ENCODE results near the gene CEP76.
"Not testable (repeated sequence)": the region's sequence is repeated elsewhere in the genome, so short reads cannot be mapped to it uniquely, and the experiment has no call there.

The CEP76 gene

DNA sequence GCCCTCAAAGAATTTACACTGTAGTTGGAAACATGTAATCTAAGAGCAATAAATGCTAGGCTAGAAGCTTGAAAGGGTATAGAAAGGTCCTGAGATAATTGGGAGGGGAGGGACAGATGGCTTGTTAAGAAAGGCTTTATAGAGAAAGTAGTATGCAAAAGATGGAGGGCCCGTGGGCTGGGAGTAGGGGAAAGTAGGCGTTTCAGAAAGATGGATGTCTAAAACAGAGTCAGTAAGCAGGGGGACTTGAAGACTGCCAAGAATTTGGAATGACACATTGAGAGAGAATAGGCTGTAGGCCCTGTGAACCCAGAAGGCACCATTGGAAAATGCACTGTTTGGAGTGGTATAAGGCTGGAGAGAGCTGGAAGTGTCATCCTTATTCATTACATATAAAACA lies 1.1 kb upstream of the CEP76 start:
- DNase-seq: peak in 1 of 2 donors; percentile 21

DNA sequence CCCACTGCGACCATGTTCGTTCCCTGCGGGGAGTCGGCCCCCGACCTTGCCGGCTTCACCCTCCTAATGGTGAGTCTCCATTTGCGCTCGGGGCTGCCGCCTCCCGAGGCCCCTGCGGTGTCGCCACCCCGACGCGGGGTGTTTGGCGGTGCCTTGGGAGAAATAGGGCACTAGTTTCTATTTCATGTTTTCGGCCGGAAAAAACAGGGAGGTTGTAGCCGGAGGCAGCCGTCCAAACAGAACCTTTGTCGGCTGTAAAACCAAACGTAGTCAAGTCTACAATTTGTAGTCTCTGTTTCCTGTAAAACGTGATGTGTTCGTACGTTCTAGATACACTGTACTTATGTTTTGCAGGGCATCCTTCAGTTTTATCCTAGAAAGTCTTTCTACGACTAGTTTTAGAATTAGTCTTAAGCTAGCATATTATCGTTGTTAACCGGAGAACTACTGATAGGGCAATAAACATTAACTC lies 609 bp upstream of the CEP76 start:
- DNase-seq: no peak

DNA sequence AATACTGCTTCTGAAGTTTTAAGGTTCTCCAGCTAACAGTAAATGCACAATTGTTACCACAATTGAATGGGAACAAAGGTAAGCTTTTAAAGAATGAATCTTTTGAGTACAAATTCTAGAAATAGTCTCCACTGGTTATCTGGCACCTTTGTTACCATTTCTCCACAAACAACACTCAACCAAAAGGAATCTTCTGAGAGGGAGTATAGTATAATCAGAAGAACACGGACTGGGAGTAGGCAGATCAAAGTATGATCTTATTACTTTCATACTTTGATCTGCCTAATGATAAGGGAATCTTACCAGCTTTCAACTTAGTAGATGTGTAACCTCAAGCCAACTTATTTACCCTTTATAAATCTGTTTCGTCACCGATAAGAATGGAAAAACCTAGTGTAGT lies 1.4 kb downstream of the CEP76 start:
- peak in 1 of 2 donors; percentile 30 for DNase-seq

DNA sequence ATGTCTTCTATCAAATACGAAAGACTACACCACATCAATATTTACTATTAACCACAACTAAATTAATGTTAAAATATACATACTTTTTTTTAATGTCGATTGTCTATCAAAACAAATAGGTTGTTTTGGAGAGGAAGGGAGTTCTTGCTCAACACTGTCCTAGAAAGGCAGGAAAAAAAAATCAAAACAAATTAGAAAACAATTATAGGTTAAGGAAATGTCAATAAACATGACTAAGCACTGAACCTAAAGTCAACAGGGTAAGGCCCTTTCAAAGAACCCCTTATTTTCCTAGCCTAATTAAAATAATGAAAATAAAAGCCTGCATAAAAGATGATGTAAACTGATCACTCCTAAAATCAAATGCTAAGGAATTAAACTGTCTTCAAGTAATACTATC lies 2.8 kb downstream of the CEP76 start:
- DNase-seq: no peak

DNA sequence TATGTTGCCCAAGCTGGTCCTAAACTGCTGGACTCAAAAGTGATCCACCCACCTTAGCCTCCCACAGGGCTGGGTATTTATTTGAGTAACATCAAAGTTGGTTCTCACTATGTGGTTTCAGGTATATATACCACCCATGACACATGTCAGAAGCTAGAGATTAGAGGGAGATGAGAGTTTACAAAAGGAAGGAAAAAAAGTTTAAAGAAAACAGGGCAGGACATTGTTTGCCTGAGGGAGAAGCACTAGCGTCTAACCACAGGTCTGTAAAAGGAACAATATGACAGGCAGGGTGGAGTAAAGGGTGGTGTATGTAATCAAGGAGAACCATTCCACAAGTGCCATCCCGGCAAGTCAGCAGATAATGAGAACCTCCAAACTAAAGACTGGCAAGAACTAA lies 8.5 kb downstream of the CEP76 start:
- no peak for DNase-seq

DNA sequence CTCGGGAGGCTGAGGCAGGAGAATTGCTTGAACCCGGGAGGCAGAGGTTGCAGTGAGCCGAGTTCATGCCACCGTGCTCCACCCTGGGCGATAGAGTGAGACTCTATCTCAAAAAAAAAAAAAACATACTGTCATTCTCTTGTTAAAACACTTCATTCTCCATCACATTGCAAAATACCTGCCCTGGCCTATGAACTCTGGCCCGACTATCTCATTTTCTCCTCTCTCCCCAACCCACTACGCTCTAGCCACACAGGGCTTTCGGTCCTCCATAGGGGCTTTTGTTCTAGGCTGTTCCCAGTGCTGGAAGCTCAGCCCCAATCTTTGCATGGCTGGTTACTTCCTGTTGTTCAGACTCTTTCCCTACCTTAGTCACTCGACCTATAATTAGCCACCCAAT lies 10.3 kb downstream of the CEP76 start:
- DNase-seq: no peak

DNA sequence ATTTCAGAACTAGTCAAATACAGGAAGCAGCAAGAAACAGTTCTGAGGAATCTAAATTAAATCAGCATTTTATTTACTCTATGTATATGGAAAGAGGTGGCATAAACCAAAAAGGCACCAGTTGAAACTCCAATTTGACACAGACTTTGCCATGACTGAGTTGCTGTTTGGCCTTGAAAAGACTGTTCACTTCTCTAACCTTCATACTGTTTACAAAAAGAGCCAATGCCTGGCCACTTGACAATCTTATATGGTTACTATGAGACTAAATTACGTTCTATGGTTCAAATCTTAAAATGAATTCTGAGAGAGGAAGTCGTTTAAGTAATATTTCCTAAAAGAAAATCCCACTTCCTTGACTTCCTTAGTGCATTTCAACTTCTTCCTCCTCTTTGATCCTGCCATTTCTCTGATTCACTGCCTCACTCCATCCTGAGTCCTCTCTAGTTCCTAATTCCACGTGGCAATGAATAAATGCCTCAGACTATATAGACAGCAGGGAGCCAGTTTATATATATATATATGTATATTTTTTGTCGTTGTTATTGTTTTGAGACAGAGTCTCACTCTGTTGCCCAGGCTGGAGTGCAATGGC lies 13.2 kb downstream of the CEP76 start:
- no peak for DNase-seq

DNA sequence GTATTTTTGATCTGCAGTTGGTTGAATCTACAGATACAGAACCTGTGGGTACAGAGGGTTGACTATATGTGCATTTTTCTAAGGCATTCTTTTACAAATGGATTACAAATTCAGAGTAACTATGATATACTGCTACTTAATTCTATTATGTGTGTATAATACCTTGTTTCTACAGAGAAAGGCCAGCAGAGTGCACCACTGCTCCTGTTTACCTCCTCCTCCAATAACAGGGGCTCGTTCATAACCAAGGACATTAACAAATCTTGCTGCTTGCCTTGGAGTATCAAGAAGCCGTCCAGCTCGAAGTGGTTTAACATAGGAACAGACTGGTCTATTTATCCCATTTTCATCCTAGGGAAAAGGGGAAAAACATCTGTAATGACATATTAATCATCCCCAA lies 16.4 kb downstream of the CEP76 start:
- peak in 1 of 2 donors; percentile 1 for DNase-seq

DNA sequence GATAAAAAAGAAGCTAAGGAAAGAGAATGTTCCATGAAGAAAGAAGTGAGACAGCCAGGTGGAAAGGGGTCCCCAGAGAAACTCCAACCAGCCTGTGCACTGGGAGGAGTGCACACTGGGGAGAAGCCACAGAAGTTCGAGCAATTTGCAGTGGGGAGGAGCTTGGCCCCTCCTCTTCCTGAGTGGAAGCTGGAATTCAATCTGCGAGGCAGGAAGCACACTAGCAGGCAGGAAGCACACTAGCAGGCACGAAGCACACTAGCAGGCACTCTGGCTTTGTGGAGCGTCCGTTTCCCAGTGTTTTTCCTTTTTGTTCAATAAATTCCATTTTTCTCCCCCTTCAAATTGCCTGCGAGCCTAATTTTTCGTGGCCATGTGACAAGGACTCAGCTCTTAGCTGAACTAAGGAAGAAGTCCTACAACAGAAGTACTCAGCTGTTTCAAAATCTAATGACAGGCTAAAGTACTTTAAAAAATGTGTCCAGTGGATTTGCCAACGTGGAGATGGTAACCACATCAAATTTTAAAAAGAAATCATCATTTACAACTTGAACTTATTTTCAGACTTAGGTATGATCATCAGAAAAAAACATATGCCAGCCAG lies 23.2 kb downstream of the CEP76 start:
- no peak for DNase-seq

DNA sequence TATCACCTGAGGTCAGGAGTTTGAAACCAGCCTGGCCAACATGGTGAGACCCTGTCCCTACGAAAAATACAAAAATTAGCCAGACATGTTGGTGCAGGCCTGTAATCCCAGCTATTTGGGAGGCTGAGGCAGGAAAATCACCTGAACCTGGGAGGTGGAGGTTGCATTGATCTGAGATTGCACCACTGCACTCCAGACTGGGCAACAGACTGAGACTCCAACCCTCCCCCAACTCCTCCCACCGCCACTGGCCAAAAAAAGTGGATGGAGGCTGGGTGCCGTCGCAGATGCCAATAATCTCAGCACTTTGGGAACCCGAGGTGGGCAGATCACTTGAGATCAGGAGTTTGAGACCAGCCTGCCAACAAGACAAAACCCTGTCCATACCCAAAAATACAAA lies 34.5 kb downstream of the CEP76 start:
- DNase-seq: no peak

DNA sequence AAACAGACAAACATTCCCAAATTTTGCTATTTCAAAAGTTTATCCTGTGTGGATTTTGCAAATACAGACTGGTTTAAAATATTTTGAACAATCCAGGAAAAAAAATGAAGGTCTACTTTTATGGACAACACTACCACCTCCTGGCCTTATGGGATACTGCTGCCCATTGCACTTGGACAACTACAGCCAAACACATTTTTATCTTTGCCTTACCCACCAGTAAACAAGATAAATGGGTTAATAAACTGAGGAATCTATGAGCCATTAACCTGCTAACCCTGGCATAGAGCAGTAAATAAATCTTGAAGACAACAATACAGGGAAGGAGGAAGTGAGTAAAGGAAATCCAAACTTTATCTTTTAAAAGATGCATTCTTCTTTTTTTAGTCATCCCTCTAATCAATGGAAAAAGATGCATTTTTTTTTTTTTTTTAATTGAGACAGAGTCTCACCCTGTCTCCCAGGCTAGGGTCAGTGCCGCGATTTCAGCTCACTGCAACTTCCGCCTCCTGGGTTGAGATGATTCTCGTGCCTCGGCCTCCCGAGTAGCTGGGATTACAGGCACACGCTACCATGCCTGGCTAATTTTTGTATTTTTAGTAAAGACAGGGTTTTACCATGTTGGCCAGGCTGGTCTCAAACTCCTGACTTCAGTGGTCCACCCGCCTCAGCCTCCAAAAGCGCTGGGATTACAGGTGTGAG lies 42.5 kb downstream of the CEP76 start:
- DNase-seq: peak; percentile 29 to 59

DNA sequence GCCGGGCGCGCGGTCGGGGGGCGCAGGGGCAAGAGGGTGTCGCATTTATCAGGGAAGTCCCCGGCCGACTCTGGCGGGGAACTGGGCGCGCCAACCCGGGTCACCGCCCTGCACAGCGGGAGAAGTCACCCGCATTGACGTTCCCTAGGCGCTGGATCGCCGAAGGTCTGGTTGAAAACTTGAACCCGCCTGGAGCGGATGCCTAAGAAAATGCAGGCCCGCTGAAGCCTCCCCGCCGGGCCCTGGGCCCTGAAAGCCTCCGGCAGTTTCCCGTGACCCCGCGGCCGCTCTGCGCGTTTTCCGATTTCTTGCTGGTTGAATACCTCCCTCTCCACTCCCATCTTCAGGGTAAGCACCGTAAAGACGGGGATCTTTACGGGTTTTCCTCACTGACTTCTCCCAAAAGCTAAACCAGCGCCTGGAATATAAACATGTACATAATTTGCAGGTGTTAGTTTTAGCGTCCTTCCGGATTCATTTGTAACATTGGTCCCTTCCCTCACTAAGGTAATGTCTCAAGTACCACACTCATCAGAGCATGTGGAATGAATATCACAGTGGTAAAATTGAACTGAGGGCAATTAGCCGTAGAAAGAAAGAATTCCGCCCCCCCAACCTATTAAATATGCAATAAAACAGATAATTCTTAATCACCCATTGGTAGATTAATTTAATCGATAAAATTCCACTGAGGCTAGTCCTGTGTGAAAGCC lies 43.9 kb downstream of the CEP76 start:
- DNase-seq: peak in 1 of 2 donors; percentile 35

DNA sequence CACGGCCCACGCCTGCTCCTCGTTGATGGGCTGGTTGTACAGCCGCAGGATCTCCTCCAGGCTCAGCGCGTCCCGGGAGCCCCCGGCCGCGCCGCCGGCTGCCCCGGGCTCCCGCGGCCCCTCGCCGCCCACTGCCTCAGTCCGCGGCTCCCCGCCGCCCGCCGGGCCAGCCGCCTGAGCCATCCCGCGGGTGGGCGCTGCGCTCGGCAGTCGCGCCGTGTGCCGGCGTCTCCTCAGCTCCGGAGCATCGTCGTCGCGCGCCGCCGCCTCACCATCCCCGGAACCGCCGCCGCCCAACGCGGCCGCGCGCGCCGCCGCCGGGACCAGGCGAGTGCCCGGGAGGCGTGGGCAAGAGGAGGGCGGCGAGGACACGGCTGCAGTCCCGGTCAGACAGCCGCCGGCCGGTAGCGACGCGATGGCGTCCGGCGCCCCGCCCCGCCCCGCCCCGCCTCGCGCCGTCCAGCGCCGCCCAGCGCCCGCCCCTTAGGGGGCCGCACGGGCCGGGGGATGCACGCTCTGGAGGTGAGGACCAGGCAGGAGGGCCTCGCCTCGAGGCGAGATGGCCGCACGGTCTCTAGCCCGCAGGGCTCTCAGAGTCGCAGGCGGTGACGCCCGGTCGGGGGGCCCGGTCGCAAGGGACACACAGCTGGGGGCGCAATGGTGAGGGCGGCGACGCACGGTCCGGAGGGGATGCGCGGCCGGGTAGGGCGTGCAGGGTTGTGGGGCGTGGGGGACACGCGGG lies 44.7 kb downstream of the CEP76 start, which contains the start of gene SPIRE1:
Gene SPIRE1, minus strand, starts transcription at position 424 of the 742 bp plus-strand sequence. Its CDS starts 241 bp downstream, at position 183.
- DNase-seq: peak; percentile 23 to 54

DNA sequence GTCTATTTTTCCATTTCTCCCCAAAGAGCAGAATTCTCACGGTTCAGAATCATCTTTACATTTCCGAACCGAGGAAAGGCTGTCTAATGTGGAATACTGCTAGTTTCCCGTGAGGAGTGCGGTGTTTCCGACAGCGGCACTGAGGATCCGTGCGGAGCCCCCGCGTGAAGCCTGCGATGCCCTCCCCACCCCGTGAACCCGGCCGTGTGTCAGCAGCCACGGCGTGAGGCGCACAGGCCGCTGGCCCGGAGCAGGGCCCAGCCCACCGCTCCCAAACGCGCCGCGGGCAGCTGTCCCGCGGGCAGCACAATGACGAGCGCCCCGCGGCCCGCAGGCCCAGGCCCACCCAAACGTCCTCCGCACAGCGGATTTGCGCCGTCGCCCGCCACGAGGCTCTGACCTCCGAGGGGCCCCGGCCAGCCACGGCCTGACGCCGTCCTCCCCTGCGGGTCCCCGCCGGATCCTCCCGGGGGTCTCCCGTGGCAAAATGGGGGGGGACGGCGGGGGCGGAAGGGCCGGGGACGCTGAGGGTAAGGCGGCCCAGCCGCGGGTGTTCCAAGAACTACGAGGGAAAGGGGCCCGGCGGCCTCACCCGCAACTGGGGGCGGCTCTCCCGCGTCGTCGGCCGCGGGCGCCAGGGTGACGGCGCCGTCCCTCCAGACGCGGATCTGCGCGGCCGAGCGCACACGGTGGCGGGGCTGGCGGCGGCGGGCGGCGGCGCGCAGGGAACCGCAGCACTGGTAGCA lies 45.4 kb downstream of the CEP76 start:
- DNase-seq: peak in 1 of 2 donors; percentile 8

DNA sequence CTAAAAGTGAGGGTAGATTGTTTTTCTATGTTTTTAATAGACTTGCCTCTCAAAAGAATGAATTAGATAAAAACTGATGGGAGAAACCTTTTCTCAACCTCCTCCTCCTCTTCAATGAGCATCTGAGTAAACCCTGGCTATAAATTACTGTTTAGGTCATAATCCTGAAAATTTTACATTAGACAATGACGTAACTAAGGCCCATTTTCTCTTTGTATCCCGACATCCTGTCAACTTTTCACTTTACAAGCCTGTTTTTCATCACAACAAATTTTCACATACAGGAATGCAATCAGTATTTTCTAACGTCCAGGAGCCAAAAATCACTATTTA lies 46.0 kb downstream of the CEP76 start:
- DNase-seq: no peak

DNA sequence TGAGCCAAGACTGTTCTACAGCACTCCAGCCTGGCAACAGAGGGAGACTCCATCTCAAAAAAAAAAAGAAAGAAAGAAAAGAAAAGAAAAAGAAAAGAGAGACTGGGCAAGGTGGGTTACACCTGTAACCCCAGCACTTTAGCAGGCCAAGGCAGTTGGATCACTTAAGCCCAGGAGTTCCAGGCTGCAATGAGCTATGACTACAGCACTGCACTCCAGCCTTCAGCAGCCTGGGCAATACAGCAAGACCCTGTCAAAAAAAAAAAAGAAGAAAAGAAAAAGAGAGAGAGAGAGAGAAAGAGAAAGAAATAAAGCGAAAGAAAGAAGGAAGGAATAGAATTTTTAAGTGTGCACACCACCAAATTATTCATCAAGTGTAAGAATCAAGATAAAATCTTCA lies 47.6 kb downstream of the CEP76 start:
- DNase-seq: no peak

DNA sequence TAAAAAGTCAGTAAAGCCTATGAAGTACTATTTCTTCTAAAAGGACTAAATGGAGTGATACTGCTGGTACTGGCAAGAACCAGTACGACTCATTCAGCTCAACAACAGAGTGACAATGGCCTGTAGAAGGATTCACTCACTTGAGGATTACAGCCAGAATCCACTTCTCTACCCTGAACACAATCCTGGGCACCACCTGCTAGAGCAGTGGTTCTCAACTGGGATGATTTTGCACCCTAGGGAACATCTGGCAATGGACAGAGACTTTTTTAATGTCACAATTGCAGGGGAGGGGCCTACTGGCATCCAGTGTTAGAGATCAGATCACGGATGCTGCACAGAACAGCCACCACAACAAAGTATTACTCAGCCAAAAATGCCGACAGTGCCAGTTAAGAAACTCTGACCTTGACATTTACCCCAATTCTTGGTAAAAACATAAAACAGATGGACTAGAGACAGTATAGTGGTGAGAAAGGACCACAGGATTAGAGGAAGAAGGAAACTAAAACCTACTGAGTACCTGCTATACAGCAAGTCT lies 49.6 kb downstream of the CEP76 start:
- DNase-seq: no peak

DNA sequence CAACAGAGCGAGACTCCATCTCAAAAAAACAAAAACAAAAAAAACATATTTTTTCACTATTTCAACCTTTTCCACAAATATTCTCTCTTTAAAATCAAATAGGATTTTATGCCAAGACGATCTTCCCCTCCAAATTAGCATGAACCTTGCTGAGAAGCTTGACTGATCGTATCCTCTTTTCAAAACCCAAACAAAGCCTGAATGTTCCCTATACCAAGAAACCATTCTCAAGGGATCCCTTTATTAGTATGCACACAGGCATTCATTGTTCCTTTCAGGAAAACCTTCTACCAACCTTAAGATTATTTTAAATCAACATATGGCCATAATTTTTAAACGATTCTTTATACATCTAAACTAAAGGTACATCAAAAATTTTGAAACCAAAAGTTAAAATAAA lies 50.9 kb downstream of the CEP76 start:
- no peak for DNase-seq

DNA sequence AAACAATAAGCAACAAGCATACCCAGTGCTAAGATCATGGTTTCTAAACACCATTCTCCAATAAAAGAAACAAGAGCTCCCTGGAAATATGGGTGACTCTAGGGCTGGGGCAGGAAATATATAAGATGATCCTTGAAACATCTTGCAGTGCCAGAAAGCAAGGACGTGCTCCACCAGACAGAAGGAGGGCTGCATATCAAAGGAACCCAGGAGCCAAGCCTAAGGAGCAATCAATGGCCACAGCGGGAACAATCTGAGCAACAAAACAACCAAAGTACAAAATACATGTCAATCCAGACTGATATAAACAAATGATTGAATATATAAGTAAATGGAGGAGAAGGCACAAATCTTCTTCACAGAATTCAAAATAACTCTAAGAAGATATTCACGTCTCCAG lies 54.8 kb downstream of the CEP76 start:
- no peak for DNase-seq

DNA sequence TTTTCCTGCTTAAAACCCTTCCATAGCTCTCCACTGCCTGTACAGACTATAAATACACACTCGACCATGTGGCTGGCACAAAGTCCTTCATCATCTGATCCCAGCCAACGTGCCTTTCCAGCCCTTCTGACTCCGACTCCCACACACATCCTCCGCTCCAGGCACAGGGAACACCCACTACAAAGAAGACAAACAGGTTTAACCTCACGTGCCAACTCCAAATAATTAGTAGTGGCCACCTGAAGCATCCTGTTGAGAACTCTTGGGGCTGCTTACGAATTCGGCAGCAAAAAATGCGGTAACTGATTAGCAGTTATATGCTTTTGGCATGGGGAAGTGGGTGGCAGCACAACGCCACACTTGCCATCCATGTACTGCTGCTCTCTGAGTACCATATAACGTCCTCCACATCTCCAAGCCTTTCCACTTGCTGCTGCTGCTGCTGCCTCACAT lies 56.7 kb downstream of the CEP76 start:
- no peak for DNase-seq

DNA sequence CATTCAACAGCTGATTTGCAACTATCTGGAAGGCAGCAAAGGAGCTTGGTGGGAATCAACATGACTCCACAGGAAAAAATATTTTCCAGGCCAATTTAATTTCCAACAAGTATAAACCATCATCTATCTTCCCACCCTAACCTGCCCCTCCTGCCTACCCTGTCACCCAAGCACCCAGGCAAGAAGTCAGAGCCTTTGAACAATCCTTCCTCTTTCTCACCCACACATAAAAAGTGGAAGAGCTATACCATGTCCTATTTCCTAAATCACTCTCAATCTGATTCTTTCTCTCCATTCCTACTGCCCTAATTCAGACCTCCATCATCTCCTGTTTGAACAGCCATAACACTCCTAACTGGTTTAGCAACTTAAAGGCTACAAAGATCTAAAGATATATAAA lies 57.3 kb downstream of the CEP76 start:
- no peak for DNase-seq

DNA sequence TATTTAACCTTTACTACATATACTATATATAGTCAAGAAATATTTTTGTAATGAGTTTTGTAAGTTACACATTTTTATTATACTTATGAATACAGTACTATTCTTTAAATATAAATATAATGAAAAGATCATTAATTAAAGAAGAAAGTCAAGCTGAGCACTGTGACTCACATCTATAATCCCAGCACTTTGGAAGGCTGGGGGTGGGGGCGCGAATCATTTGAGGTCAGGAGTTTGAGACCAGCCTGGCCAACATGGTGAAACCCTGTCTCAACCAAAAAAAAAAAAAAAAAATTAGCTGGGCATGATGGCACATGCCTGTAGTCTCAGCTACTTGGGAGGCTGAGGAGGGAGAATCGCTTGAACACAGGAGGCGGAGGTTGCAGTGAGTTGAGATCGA lies 58.8 kb downstream of the CEP76 start:
- not testable (repeated sequence) for DNase-seq
